AG04450 (cell line): Measurements from ENCODE around the gene SLC8B1. TPM values are rescaled to one million over a fixed set of nuclear protein-coding genes. Genes with fewer than 3 reads are reported as not detected.
"Not testable (repeated sequence)": the region's sequence is repeated elsewhere in the genome, so short reads cannot be mapped to it uniquely, and the experiment has no call there.

Source experiments
- CTCF ChIA-PET: fragments of 300-600, 350-600 bp; formaldehyde crosslinking; extraction: SDS; loops from one replicate; lab custom pipeline; 2022; ENCODE audit warnings: antibody characterized with exemption, inconsistent platforms; lab: Charles Lee
- POLR2A ChIA-PET: fragments of 350-600 bp; formaldehyde crosslinking; extraction: SDS; loops from one replicate; lab custom pipeline; 2021; ENCODE audit warnings: antibody characterized with exemption, inconsistent platforms; lab: Yijun Ruan, JAX
- DNase-seq: peaks from one replicate; pipeline ENCODE4 v3.0.0-alpha.2; 2011; ENCODE audit warnings: low read depth, low spot score
- H3K27ac ChIP-seq: one replicate; pipeline ENCODE4 v1.5.1; 2012; ENCODE audit warnings: low read depth, low read length, control low read depth
- H3K27me3 ChIP-seq: one replicate; pipeline ENCODE4 v1.6.0; 2012; ENCODE audit warnings: low read length; ENCODE audit not compliant: control insufficient read depth, insufficient read depth
- H3K4me3 ChIP-seq: 2 replicates; pipeline ENCODE4 v1.5.1; 2011; ENCODE audit warnings: mild to moderate bottlenecking, low read depth, low read length, control low read depth
- H3K9me3 ChIP-seq: 2 replicates; pipeline ENCODE4 v1.5.1; 2012; ENCODE audit warnings: low read length; ENCODE audit not compliant: control insufficient read depth, insufficient read depth
- CTCF ChIP-seq: IDR thresholded peaks from 2 replicates; pipeline ENCODE4 v1.5.1; 2011; ENCODE audit warnings: low read depth, low read length, control low read depth, inconsistent platforms
- polyA plus RNA-seq: library from polyadenylated mRNA; depleted of rRNA; stranded (reverse); fragments of >200 nt; gene quantifications from 2 replicates; pipeline ENCODE4 v1.2.3, GENCODE V29; 2011

The SLC8B1 gene
- polyA plus RNA-seq, 1 experiment: 12.1 TPM

GRCh38 chr12:113359133-113359938 is 24.4 kb upstream of the SLC8B1 start:
- TF ChIP-seq CTCF: no peak
- ChIA-PET CTCF (no interaction called here), POLR2A (interaction anchor here (0.9 to 1.4 kb wide), 3 partner anchors 63 to 175 kb away, joined by 3 to 4 read pairs (median 4); partner anchors contain the start of gene SDSL)
- Histone ChIP-seq H3K9me3 (peaks cover 3% of the 10 kb centered on the region; the same call in 1 of the 2 replicates), H3K4me3 (peak overlapping the region; percentile 92), H3K27me3 (peaks cover 2% of the 10 kb centered on the region), H3K27ac (no peak overlapping the region)
- DNase-seq: no peak

- DNase-seq: peak; percentile 81
- ChIA-PET CTCF (interaction anchor here (0.7 to 0.8 kb wide), 3 partner anchors 67 to 163 kb away, joined by 3 to 9 read pairs (median 3); no protein-coding TSS in a partner anchor), POLR2A (interaction anchor here (0.7 to 1.4 kb wide), 4 partner anchors 64 to 175 kb away, joined by 3 to 5 read pairs (median 4); partner anchors contain the start of gene SDSL)
- Histone ChIP-seq H3K27me3 (peaks cover 2% of the 10 kb centered on the region), H3K9me3 (peaks cover 3% of the 10 kb centered on the region; the same call in 1 of the 2 replicates), H3K27ac (no peak within 1 kb of the TSS), H3K4me3 (peak within 1 kb of the TSS; percentile 92)
- TF ChIP-seq CTCF: no peak
These were observed 23.6 kb upstream of the SLC8B1 start, which contains the start of gene PLBD2 for GRCh38 chr12:113358381-113359132. PLBD2 (plus strand) TSS chr12:113358587; CDS start chr12:113358601, 14 bp downstream.

GRCh38 chr12:113354192-113354591 is 19.3 kb upstream of the SLC8B1 start:
- POLR2A ChIA-PET, H3K9me3 ChIP-seq, H3K27me3 ChIP-seq, DNase-seq, H3K4me3 ChIP-seq, H3K27ac ChIP-seq: not testable (repeated sequence)
- CTCF ChIA-PET: interaction anchor here (0.6 kb wide), 1 partner anchor 386 kb away, joined by 3 read pairs; no protein-coding TSS in a partner anchor

- ChIA-PET POLR2A (no interaction called here), CTCF (no interaction called here)
- Histone ChIP-seq H3K27ac (no peak overlapping the region), H3K27me3 (peaks cover 7% of the 10 kb centered on the region), H3K4me3 (no peak overlapping the region), H3K9me3 (no peaks in the 10 kb centered on the region)
- no peak for DNase-seq
- no peak for TF ChIP-seq CTCF
These were observed 16.2 kb upstream of the SLC8B1 start for GRCh38 chr12:113351089-113351488.

- TF ChIP-seq CTCF: no peak
- CTCF ChIA-PET: no interaction called here
- POLR2A ChIA-PET: no interaction called here
- Histone ChIP-seq H3K9me3 (no peaks in the 10 kb centered on the region), H3K27ac (peak overlapping the region; percentile 11), H3K4me3 (no peak overlapping the region), H3K27me3 (peaks cover 7% of the 10 kb centered on the region)
- no peak for DNase-seq
These were observed 14.1 kb upstream of the SLC8B1 start for GRCh38 chr12:113348849-113349536.
